Stimulated activated CD4-positive, alpha-beta T cell treated with anti-CD3 and anti-CD28 coated beads, Interleukin-2, amount 100 ng/mL, for 48 hours (primary cell): ENCODE results near the gene ZNF135.
A peak's percentile ranks its signal among the peaks of the same experiment; 100 is the strongest.

Experiments used
- DNase-seq, 2 donors: peaks; one replicate each; pipeline ENCODE4 v3.0.0-alpha.2; 2020

The ZNF135 gene

DNA sequence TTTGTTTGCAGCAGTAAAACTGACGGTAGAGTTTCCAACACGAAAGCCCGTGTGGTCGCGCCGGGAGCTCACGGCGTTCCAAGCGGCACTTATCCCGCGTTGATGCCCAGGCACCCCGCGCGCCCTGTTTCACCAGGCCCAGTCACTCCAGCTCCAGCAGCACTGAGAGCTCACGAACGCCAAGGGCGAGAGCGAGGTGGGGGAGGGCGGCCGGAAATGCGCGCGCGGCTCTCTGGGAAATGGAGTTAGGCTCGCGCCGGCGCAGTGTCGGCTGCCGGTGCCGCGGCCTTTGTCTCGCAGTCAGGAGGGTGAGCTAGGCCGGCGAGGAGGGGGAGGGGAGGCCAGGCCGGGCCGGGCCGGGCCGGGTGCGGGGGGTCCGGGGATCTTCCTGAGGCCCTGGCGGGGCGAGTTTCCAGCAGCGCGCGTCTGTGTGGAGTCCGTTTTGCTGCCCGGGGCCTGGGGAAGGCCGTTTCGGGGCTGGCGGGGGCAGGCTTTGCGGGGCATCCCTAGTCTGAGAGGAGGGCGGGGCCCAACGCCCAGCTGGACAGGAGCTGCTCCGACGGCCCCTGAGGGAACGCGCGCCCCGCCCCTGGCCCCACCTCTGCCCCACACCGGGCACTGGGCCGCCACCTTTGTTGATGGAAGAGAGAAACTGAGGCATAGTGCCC is at the start of gene ZNF135:
Gene ZNF135 (plus strand): TSS at position 280 of the 668 bp plus-strand sequence. CDS start 721 bp downstream, outside the sequence.
- DNase-seq: peak; percentile 17 to 48

DNA sequence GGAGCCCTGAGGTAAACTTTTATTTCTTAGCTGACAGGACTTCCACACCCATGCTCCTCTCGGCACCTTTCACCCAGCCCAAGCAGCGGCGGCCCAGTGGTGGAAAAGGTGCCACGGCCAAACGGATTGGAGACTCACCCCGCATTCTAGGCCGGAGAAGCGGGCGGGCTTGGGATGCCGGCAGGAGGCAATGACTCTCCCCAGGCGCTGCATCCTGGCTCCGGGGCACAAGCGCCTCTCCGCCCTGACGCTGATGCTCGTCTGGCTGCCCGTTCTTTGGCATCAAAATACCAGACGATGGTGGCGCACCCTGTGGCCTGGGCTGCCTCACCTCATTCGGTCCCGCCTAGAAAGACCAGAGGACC is 49.8 kb upstream of the ZNF135 start:
- DNase-seq: no peak

DNA sequence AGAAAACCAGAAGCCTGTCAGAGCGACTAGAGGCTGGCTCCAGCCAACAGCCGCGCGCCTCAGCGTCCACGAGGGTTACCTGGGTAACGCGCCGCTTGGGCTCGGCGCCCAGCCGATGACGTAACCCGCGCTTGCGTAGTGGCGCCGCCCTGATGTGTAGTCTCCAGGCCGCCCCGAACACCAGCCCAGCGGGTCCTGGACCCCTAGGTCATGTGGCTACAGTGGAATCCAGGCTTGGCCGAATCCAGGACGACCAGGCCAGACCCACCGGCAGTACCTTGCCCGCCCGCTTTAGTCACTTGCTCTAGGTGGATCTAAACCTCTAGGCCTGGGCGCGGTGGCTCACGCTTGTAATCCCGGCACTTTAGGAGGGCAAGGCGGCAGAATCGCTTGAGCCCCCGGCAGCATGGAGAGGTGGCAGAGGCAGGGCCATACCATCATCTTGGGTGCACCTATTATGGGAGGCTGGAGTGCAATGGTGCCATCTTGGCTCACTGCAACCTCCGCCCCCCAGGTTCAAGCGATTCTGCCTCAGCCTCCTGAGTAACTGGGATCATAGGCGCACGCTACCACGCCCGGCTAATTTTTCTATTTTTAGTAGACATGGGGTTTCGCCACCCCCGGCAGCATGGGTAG is 49.3 kb upstream of the ZNF135 start:
- peak; percentile 26 to 49 for DNase-seq

DNA sequence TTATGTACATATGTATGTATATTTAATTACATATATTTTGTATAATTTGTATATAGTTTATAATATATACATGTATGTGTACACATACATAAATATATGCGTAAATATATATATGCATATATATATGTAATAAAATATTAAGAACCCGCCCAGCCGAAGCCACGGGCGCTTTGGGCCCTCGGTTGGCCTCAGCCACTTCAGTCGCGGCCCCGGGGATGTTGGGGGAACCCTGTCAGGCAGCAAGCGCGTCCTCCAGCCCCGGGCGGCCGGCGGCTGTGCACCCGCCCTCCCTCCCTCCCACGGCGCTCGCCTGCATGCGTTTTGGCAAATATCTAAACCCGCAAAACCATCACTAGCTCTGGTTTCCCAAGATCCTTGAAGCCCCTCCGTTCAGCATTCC is 48.6 kb upstream of the ZNF135 start:
- no peak for DNase-seq

DNA sequence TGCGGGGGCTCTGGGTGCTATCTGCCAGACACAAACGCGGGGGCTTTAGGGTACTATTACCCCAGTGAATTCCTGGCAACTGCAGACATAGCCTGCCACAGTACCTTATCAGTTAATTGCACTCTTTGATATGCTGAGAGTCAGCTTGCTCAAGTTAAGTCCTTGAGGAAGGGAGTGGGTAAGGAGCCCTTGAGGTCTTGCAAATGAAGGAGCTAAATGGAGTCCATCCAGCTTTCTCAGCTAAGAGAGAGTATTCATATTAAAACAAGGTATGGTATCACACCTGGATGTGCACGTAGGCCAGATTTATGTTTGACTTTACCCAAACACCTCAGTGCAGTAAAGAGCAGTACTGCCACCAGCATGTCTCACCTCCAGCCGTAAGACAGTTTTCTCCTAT is 44.9 kb upstream of the ZNF135 start:
- no peak for DNase-seq

DNA sequence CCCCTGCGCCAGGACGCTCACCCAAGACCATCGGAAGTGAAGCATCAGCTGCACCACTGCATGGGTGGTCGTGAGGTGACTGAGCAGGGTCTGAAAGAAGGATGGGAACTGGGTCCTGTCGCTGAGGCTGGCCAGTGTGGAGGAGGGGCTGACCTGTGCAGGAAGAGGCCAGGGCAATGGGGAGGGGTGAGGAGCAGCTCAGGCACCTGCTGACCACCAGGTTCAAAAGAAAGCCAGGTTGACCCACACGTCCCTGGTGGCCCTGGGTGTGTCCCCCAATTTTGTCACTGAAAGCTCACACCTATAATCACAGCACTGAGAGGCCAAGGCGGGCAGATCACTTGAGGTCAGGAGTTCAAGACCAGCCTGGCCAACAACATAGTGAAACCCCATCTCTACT is 39.0 kb upstream of the ZNF135 start:
- DNase-seq: no peak

DNA sequence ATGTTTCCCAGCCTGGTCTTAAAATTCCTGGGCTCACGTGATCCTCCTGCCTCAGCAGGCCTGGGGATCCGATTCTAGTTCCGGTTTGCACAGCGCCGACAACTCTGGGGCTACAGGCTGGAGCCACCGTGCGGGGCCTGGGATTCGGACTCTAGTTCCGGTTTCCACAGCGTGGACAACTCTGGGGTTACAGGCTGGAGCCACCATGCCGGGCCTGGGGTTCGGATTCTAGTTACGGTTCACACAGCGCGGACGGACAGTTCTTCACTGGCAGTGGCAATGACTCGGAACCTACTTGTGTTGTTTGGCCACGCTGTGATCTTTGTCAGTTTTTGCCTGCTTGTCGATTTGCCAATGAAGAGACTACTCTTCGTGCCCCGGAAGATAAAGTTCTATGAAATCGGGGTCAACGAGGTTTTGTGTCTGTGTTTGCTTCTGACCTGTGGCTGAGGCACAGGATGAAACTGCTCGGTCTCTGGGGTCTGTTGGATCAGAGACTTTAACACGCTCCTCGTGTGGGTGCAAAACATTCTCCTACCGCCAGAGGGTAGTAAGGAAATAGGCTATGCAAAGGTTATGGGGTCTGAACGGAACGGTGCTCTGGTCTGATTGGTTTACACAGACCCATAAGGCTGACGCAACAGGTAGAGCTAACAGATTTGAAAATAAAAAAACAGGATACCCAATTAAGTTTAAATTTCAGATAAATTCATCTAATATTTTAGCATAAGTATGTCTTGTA is 37.4 kb upstream of the ZNF135 start:
- peak; percentile 7 to 9 for DNase-seq

DNA sequence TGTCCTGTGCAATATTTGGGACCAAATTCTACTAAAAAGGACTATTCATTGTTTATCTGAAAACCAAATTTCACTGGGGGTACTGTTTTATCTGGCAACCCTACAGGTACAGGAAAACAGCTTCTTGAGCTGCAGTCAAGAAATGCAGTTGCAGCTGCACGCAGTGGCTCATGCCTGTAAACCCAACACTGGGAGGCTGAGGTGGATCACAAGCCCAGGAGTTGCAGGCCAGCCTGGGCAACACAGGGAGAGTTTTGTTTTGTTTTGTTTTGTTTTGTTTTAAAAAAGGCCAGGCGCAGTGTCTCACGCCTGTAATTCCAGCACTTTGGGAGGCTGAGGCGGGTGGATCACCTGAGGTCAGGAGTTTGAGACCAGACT is 36.8 kb upstream of the ZNF135 start:
- DNase-seq: no peak

DNA sequence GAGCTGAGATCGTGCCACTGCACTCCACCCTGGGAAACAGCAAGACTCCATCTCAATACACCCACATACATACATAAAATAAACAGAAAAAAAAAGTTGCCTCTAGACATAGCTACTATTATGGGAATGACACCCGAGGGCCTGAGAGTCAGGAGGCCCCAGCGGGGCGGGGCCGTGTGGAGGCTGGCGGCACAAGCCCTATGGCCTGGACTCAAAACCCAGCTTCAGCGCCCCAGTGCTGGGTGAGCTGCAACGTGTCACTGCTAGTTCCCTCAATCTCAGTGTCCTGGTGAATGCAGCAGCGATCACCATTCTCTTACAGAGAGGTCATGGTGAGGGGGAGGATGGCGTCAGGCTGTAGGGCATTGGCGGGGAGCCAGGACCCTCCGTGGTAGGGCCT is 34.4 kb upstream of the ZNF135 start:
- no peak for DNase-seq

DNA sequence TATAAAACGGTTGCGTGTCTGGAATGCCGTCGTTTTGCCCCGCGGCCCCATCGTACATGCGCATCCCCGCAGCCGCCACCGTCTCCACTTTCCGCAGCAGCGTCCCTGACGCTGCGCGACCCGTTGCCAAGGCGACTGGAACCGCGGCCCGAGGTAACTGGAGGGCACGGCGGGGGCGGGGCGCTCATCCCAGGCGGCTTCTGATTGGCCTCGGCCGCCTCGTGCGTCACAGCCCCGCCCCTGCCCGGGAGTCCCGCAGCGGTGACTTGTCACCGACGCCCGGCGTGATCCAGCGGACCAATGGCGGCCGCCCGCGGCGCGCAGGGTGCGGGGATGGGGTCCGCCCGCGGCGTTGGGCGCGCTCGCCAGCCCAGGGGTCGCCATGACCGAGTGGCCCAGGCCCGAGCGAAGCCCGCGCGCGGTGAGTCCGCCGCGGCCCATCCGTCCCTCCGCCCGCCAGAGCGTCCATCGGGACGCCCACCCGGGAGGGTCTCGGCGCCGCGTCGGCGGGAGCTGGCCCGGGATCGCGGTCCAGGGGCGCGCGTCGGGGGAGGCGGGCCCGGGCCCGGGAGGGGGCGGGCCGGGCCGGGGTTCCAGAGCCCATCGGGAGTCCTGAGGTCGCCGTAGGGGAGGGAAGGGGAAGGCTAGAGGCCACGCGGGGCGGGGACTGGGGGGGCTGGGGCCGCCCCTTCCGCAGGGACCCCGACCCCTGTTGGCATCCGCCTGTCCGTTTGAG is 25.2 kb upstream of the ZNF135 start, which contains the start of gene ZSCAN1:
Gene ZSCAN1 (plus strand): TSS at position 285 of the 736 bp plus-strand sequence. CDS start 3,812 bp downstream, outside the sequence.
- peak in 1 of 2 donors; percentile 2 for DNase-seq

DNA sequence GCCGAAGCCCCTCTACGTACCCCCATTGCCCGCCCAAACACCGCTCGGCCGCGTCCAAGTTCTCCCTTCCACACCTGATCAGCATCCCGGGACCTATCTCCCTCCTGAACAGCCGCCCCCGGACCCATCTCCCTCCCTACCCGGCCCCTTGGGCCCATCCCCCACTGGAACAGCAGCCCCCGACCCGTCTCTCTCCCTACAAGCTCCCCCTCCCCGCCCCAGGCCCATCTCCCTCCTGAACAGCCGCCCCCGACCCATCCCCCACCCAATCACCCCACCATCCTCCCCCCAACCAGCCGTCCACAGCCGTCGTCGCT is 24.6 kb upstream of the ZNF135 start:
- DNase-seq: no peak

DNA sequence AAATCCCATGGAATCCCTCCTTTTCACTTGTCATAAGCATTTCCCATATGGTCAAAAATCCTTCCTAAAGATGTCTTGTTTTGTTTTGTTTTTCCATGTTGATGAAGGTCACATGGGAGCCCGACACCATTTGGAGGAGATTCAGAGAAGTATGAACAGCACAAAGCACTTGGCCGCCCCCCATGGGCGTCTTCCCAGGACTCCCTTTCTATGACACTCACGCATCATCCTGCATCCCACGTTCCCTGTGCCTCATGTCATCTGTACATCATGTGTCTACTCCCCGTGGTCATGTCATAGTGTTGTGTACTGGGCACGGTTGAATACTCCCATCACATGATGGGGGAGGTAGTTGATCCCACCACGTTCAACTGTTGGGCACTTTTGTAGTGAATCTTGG is 23.2 kb upstream of the ZNF135 start:
- no peak for DNase-seq

DNA sequence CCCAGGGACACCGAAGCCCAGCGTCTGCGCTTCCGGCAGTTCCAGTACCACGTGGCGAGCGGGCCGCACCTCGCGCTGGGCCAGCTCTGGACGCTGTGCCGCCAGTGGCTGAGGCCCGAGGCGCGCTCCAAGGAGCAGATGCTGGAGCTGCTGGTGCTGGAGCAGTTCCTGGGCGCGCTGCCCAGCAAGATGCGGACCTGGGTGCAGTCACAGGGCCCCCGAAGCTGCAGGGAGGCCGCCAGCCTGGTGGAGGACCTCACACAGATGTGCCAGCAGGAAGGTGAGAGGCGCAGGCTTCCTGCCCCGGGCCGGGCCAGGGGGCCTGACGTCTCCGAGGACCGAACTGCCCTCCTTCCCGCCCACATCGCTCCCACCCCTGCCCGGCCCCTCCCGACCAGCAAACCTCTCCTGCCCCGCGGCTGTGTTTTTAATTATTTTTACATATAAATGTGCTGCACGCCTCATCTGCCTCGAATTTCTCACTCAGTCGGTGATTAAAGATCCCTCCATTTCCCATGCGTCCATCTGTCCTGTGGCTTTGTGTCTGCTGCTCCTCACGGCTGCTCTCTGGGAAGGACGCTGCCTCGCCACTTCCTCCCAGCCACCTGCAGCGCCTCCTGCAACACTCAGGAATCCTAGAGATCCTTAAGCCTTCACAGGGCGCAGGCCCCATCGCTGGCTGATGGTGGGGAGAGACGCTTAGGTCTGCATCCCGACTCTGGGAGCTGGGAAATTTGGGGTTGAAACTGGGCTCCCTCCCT is 21.0 kb upstream of the ZNF135 start:
- DNase-seq: no peak

DNA sequence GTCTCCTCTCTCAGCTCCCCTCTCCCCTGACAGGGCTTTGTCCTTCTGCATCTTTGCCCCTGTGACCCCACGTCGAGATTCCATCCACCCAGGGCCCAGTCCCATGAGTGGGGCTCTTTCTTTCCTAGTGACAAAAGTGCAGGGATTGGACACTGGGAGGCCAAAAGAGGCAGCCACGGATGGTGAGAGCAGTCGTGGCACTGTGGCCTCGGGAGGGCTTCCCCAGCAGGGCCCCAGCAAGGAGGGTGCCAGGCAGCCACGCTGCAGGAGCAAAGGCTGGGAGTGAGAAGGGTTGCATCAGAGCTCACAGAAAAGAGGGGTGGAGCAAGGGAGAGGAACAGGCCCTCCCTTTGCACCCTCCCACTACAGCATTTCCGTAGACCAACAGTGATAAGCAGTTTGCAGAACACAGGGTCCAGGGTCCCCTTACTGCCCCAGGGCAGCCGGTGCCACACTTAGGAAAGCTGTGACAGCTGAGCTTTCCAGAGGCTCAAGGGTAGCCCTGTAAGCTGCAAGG is 20.3 kb upstream of the ZNF135 start:
- DNase-seq: no peak

DNA sequence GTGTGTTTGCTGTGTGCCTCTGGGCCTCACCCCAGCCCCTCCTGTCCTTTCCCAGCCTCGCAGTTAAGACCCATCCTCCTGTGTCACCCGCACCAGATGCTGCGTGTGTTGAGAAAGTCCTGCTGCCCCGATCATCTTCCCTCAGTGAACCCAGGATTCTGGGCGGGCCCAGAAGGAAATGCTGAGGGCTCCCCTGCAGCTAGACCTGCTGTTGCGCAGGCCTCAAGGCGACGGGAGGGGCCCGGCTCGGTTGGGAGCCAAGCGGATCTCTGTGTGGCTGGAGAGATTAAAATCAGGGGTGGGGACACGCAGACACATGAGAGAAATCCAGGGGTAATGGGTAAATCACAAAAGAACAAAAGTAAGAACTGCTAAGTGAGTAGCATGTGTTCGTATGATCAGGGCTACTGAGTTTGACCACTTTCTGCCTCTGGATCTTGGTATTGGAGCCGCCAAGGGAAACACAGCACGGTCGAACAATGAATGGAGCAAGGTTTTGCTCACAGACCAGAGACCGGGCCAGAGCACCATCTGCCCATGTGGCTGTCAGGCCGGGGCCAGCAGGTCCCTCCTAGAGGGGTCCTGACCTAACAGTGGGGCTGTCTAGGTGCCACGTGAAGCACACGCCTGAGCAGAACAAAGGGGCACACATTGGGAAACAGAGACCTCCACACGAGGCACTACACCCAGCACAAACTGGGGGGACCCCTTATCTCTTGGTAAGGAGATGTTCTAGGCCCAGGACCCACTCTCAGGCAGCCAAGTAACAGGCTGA is 18.1 kb upstream of the ZNF135 start:
- no peak for DNase-seq

DNA sequence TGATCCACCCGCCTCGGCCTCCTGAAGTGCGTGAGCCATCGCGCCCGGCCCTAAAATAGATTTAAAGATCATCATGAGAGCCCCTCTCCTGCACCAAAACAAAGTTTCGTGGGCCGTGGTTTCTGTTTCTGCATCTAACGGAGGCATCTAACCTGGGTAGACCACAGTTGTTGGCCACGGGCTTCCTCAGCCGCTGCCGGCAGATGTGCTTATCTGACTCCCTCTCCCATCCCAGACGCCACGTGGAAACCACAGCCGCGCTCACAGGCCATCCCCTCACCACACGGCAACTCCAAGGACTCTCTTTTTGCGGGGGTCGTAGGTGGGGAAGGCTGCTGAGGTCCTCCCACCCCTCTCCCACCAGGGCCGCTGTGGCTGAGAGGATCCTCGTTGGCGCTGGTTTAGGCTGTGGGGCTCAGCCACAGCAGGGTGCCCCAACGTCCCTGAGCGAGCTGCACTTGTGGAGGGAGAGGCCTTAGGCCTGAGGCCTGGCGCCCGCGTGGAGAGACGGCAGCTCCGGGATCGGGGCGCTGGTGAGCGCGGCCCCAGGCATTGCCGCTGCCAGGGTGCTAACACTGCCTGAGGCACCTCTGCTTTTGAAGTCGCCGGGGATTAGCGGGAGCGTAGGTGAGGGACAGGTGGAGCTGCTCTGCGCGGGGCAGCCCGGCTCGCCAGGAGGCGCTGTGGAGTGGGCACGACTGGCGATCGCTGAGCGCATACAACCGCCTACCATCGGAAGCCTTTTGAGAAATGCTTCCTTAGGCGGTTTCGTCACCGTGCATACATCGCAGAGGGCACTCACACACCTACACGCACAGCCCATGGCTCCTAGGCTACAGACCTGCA is 16.4 kb upstream of the ZNF135 start:
- DNase-seq: no peak

DNA sequence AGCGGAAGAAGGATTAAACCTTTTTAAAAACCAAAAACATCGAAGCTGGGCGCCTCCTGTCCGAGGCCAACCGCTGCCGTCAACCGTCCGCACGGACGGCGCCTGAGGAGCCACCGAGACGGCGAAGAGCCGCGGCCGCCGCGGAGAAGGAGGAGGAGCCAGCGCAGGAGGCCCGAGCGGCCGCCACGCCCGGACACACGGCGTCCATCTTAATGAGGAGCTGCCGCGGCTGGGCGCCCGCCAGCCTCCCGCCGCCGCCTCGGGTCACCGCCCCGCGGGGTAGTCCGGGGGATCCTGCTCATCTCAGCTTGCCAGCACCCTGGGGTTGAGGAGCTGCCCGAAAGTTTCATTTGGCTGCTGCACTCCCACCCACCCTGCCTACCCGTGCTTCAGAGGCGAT is 14.7 kb upstream of the ZNF135 start:
- DNase-seq: no peak

DNA sequence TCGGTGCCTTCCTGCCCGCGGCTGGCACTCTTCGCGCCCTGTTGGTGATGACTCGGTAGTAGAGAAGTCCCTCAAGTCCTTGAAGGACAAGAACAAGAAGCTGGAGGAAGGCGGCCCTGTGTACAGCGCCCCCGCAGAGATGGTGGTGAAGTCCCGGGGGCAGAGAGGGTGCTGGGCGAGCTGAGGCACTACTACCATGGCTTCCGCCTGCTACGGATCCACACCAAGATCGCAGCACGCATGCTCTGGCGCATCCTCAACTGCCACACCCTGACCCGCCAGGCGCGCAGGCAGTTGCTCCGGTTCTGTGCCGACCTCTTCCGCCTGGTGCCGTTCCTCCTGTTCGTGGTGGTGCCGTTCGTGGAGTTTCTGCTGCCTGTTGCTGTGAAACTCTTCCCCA is 14.2 kb upstream of the ZNF135 start:
- no peak for DNase-seq

DNA sequence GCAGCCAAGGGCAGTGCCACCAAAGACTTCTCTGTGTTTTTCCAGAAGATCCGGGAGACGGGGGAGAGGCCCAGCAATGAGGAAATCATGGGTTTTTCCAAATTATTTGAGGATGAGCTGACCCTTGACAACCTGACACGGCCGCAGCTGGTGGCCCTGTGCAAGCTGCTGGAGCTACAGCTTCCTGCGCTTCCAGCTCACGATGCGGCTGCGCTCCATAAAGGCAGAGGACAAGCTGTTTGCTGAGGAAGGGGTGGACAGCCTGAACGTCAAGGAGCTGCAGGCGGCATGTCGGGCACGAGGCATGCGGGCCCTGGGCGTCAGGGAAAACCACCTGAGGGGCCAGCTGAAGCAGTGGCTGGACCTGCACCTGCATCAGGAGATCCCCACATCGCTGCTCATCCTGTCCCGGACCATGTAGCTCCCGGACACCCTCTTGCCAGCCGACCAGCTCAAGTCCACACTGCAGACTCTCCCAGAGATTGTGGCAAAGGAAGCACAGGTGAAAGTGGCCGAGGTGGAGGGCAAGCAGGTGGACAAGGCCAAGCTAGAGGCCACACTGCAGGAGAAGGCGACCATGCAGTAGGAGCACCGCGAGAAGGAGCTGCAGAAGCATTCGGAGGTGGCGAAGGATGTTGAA is 13.6 kb upstream of the ZNF135 start:
- DNase-seq: no peak

DNA sequence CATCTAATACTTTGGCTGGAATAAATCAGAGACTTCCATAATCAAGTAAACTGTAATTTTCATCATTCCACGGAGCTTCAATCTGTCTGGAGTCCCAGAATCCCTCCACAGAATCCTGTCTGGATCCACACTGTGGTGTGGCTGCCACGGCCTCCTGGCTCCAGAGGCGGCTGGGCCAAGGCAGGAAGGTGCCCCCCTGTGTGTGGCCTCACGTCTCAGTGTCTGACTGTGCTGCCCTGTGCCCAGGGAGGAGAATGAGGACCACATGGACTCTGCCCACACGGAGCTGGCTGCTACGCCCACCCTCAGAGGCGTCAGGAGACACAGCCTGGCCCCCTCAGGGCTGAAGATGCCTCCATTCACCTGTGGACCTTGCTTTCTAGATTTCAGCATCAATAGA is 12.2 kb upstream of the ZNF135 start:
- no peak for DNase-seq
